Subcutaneous abdominal adipose tissue (tissue), 5 donors: ENCODE data around the gene LSM14A.
"Not testable (repeated sequence)": the region's sequence is repeated elsewhere in the genome, so short reads cannot be mapped to it uniquely, and the experiment has no call there.

Experiments
- H3K27ac ChIP-seq: one replicate; pipeline ENCODE4 v1.7.0; 2013; ENCODE audit warnings: low read depth, mild to moderate bottlenecking, inconsistent platforms, low read length, moderate library complexity
- H3K27me3 ChIP-seq, 5 donors: one replicate each; pipeline ENCODE4 v1.7.0; 2013; ENCODE audit warnings: low read length in 5 of 5, inconsistent platforms in 1 of 5; ENCODE audit not compliant: control insufficient read depth in 5 of 5, insufficient read depth in 4 of 5
- H3K36me3 ChIP-seq, 5 donors: one replicate each; pipeline ENCODE4 v1.7.0; 2013; ENCODE audit warnings: low read length in 5 of 5; ENCODE audit not compliant: control insufficient read depth in 5 of 5, insufficient read depth in 5 of 5
- H3K4me1 ChIP-seq, 5 donors: one replicate each; pipeline ENCODE4 v1.7.0; 2013; ENCODE audit warnings: low read length in 5 of 5, mild to moderate bottlenecking in 3 of 5, moderate library complexity in 1 of 5; ENCODE audit not compliant: control insufficient read depth in 5 of 5, insufficient read depth in 5 of 5
- H3K4me3 ChIP-seq, 5 donors: one replicate each; pipeline ENCODE4 v1.7.0; 2013; ENCODE audit warnings: low read length in 5 of 5, low read depth in 1 of 5
- H3K9ac ChIP-seq, 5 donors: one replicate each; pipeline ENCODE4 v1.7.0; 2013; ENCODE audit warnings: low read length in 5 of 5, mild to moderate bottlenecking in 4 of 5, moderate library complexity in 3 of 5
- H3K9me3 ChIP-seq, 5 donors: one replicate each; pipeline ENCODE4 v1.7.0; 2013; ENCODE audit warnings: low read length in 5 of 5; ENCODE audit not compliant: control insufficient read depth in 5 of 5
- donor health status: healthy.
- donor health status: healthy.
- donor health status: healthy.
- donor health status: healthy.
- donor health status: healthy.

Gene LSM14A

DNA sequence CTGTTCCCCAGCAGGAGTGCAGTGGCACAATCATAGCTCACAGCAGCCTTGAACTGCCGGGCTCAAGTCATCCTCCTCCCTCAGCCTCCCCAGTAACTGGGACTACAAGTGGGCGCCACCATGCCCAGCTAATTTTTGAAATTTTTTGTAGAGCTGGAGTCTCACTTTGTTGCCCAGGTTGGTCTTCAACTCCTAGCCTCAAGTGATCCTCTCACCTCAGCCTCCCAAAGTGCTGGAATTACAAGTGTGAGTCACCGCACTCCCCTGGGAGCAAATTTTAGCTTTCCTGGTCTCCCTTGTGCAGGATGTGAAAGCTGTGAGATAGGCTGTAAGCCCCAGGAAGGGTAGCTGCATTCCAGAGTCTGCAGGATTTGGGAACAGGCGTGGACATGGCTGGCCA is 76.6 kb downstream of the LSM14A start:
- Histone ChIP-seq H3K36me3 (no peaks in the 10 kb centered on the region), H3K9ac (no peak overlapping the region)

DNA sequence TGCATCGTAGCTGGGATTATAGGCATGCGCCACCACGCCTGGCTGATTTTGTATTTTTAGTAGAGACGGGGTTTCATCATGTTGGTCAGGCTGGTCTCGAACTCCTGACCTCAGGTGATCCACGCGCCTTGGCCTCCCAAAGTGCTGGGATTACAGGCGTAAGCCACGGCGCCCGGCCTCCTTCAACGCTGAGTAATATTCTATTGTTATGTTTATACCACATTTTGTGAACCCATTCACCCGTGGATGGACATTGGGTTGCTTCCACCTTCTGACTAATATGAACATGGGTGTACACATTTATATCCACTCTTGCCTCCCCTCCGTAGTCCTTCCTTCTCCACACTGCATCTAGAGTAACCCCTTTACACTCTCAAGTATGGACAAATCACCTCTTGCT is 80.9 kb downstream of the LSM14A start:
- H3K27me3 ChIP-seq, H3K9ac ChIP-seq, H3K36me3 ChIP-seq, H3K9me3 ChIP-seq: not testable (repeated sequence)
- Histone ChIP-seq H3K4me3 (peak overlapping the region in 1 of 5 donors; percentile 88), H3K27ac (peak overlapping the region; percentile 91), H3K4me1 (peaks cover 5 to 35% (median 18%) of the 10 kb centered on the region in 5 donors)

More for the DNA sequence above, 76.6 kb downstream of the LSM14A start:
- Histone ChIP-seq H3K9me3 (no peaks in the 10 kb centered on the region), H3K27me3 (no peaks in the 10 kb centered on the region), H3K27ac (no peak overlapping the region), H3K4me1 (peaks cover 8 to 30% (median 21%) of the 10 kb centered on the region in 5 donors), H3K4me3 (no peak overlapping the region)

DNA sequence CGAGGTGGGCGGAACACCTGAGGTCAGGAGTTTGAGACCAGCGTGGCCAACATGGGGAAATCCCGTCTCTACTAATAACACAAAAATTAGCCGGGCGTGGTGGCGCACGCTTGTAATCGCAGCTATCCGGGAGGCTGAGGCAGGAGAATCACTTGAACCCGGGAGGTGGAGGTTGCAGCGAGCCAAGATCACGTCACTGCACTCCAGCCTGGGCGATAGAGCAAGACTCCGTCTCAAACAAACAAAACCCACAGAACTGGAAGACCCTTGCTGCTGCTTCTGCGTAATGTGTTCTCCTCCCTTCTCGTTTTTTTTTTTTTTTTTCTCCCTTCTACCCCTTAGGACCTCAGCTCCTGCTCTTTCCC is 81.4 kb downstream of the LSM14A start:
- Histone ChIP-seq H3K4me3 (peak overlapping the region; percentile 78 to 88 (median 82)), H3K9ac (peak overlapping the region; percentile 84 to 93 (median 90)), H3K4me1 (peaks cover 5 to 35% (median 18%) of the 10 kb centered on the region in 5 donors), H3K27ac (peak overlapping the region; percentile 91)
- not testable (repeated sequence) for H3K9me3 ChIP-seq, H3K27me3 ChIP-seq, H3K36me3 ChIP-seq

DNA sequence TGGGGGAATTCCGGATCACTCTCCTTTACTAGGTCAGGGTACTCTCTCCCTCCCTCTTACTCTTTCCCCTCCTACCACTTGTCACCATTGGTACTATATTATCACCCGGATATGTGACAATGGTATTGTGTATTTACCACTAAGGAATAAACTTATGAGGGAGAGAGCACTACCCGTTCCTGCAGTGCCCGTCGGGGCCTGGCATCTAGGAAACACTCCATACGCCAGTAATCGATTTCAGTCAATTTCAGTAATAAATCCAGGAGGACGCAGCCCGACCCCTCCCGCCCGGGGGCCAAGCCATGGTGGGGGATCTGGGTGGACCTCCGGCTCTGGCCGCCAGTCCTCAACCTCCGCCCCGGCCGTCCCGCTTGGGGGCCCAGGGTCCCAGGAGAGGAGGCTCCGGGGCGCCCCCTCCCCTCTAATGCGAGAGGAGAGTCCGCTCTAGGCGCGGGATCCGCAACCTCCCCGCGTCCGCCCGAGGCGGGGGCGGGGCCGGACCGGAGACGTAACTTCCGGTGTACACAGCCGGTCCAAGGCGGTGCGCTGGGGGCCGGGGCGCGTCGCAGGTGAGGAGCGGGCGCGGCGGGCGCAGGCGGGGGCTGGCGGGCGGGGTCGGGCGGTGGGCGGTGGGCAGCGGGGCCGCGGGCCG is 81.9 kb downstream of the LSM14A start, which contains the start of gene GARRE1:
TSS of gene GARRE1 (plus strand) at position 509 of the 652 bp plus-strand sequence. CDS start 45,920 bp downstream, outside the sequence.
- peaks cover 5 to 35% (median 18%) of the 10 kb centered on the region in 5 donors for H3K4me1 ChIP-seq
- H3K9me3 ChIP-seq = no peaks in the 10 kb centered on the region
- H3K27ac ChIP-seq = peak within 1 kb of the TSS; percentile 91
- no peaks in the 10 kb centered on the region for H3K27me3 ChIP-seq
- H3K36me3 ChIP-seq = no peaks in the 10 kb centered on the region
- H3K4me3 ChIP-seq = peak within 1 kb of the TSS; percentile 78 to 88 (median 82)
- H3K9ac ChIP-seq = peak within 1 kb of the TSS; percentile 86 to 93 (median 90)

DNA sequence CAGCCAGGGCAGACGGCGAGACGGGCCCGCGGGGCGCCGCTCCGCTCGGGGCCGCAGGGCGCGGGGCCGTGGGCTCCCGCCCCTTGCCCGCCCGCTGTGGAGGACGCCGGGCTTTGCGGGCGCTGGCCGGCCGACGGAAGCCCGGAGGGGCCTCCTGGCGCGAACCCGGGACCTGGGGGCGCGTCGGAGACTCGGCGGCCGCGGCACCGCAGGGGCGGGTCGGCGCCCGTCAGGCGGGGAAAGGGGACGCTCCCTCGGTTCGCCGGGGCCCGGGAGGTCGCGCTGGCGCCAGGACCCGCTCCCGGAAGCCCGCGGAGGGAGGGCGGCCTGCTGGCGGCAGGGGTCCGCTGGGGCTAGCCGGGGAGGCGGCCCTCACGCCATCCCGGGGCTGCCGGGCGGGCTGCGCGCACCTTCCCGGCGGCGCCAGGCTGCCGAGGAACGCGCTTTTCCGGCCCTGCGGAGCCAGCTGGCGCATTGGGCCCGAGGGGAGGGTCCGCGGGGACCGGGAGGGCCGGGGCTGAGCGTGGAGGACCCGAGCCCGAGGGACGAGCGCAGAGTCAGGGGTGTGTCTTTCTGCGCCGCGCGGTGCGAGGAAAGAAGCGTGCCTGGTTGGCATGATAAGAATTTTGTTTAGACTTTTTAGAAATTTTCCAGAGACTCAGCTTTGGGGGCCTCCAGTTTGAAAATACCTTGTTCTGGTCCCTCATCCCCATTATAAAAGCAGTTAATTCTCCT is 82.6 kb downstream of the LSM14A start:
- peaks cover 4 to 32% (median 17%) of the 10 kb centered on the region in 5 donors for H3K4me1 ChIP-seq

DNA sequence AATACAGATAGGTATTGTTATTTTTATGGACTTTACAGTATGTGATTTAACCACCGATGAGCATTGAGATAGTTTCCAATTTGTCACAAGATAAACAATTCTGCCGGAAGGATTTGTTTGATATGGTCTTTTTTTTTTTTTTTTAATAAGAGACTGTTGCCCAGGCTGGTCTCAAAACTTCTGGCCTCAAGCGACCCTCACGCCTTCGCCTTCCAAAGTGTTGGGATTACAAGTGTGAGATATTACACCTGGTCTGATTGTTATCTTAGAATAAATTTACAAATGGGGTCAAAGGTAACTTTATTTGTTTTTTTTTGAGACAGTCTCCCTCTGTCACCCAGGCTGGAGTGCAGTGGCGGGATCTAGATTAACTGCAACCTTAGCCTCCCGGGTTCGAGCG is 83.2 kb downstream of the LSM14A start:
- Histone ChIP-seq H3K4me1 (peaks cover 3 to 26% (median 17%) of the 10 kb centered on the region in 5 donors), H3K4me3 (peak overlapping the region; percentile 70 to 88 (median 81)), H3K9me3 (no peaks in the 10 kb centered on the region), H3K27me3 (no peaks in the 10 kb centered on the region), H3K27ac (peak overlapping the region; percentile 76), H3K9ac (peak overlapping the region in 4 of 5 donors; percentile 59 to 86 (median 78)), H3K36me3 (no peaks in the 10 kb centered on the region)

More for the DNA sequence above, 82.6 kb downstream of the LSM14A start:
- Histone ChIP-seq H3K27ac (peak overlapping the region; percentile 76), H3K9ac (peak overlapping the region; percentile 59 to 86 (median 79)), H3K9me3 (no peaks in the 10 kb centered on the region), H3K4me3 (peak overlapping the region; percentile 70 to 88 (median 81)), H3K27me3 (no peaks in the 10 kb centered on the region), H3K36me3 (no peaks in the 10 kb centered on the region)

DNA sequence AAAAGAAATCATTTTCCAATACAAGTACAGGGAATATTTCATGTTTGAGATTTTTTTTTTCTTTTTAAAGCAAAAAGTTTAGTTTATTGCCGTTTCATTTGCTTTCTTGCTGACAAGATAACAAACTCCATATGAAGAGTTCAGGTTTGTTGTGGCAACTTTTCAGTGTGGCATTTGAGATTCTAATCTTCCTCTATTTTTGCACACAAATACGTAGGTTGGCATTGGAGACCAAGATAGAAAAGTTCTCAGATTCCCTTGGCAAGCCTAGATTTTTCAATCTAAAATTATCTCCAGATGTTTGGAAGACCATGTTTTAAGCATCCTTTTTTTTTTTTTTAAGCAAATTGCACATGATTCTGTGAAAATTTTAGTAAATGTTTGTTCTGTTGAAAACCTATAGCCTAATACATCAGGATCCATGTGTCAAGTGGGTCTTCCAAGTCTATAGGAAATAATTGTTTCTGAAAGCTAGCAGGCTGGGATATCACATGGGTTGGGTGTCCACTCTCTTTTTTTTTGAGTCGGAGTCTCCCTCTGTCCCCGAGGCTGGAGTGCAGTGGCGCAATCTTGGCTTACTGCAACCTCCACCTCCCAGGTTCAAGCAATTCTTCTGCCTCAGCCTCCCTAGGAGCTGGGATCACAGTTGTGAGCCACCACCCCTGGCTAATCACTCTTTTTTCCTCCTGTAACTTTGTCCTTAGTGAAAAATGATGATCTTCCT is 84.7 kb downstream of the LSM14A start:
- no peak overlapping the region for H3K9ac ChIP-seq
- H3K27ac ChIP-seq = no peak overlapping the region
- H3K27me3 ChIP-seq = no peaks in the 10 kb centered on the region
- H3K4me1 ChIP-seq = peaks cover 9 to 36% (median 29%) of the 10 kb centered on the region in 5 donors
- H3K9me3 ChIP-seq = no peaks in the 10 kb centered on the region
- H3K36me3 ChIP-seq = no peaks in the 10 kb centered on the region
- no peak overlapping the region for H3K4me3 ChIP-seq

DNA sequence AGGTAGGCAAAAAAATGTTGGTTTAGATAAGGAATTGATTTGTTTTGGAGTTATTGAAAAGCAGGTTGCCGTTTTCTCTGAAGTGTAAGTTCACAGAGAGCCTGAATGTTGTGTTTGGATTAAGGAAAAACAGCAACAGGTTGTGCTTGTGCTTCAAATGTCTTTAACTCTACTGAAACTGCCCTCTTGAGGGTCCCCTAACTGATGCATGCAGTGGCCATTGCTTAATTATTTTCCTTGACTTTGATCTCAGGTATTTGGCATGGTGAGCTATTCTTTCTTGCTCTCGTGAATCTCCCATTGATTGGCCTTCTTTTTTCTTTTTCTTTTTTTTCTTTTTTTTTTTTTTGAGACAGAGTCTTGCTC is 85.2 kb downstream of the LSM14A start:
- H3K9ac ChIP-seq = no peak overlapping the region
- H3K36me3 ChIP-seq = no peaks in the 10 kb centered on the region
- H3K9me3 ChIP-seq = no peaks in the 10 kb centered on the region
- no peaks in the 10 kb centered on the region for H3K27me3 ChIP-seq
- H3K27ac ChIP-seq = no peak overlapping the region
- H3K4me1 ChIP-seq = peaks cover 9 to 36% (median 29%) of the 10 kb centered on the region in 5 donors
- no peak overlapping the region for H3K4me3 ChIP-seq

DNA sequence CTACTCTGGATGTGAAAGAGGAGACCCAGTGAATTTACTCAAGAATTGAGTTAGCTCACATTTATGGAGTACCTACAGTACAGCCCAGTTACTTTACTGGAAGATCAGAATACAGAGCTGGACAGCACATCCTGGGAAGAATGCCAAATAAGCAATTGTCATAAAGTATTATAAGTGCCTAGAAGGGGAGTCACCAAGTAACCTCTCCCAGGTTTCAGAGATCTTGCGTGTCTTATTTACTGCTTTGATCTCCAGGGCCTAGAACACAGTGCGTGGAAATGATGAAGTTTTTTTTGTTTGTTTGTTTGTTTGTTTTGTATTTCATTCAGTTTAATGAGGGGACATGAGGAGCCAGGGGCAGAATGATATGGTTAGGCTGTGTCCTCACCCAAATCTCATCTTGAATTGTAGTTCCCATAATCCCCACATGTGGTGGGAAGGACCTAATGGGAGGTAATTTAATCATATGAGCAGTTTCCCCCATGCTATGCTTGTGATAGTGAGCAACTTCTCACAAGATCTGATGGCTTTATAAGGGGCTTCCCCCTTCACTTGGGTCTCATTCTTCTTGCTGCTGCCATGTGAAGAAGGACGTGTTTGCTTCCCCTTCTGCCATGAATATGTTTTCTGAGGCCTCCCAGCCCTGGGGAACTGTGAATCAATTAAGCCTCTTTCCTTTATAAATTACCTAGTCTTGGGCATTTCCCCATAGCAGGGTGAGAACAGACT is 87.2 kb downstream of the LSM14A start:
- Histone ChIP-seq H3K36me3 (no peaks in the 10 kb centered on the region), H3K4me3 (no peak overlapping the region), H3K4me1 (peaks cover 7 to 30% (median 28%) of the 10 kb centered on the region in 5 donors), H3K9ac (no peak overlapping the region), H3K9me3 (no peaks in the 10 kb centered on the region), H3K27ac (no peak overlapping the region), H3K27me3 (no peaks in the 10 kb centered on the region)
